Left kidney (tissue), 2 donors: ENCODE measurements around the gene AXL. TPM values are rescaled to one million over a fixed set of nuclear protein-coding genes. Genes with fewer than 3 reads are reported as not detected.
A peak's percentile ranks its signal among the peaks of the same experiment; 100 is the strongest.
"Not testable (repeated sequence)": the region's sequence is repeated elsewhere in the genome, so short reads cannot be mapped to it uniquely, and the experiment has no call there.

Experiments
- DNase-seq: peaks from one replicate; pipeline ENCODE4 v3.0.0-alpha.2; 2013
- polyA plus RNA-seq: library from polyadenylated mRNA; unstranded; fragments of 120-200 nt; gene quantifications from one replicate; pipeline ENCODE4 v1.2.1, GENCODE V29; 2013; ENCODE audit not compliant: insufficient read length

AXL gene
- polyA plus RNA-seq, 1 donor, result 35.4 TPM

GRCh38 chr19:41205995-41206394 lies 13.0 kb upstream of the AXL start:
- DNase-seq, result no peak

- no peak for DNase-seq
These were observed 12.6 kb upstream of the AXL start for GRCh38 chr19:41206456-41206855.

GRCh38 chr19:41206926-41207750 lies 11.9 kb upstream of the AXL start:
- no peak for DNase-seq

- DNase-seq, result no peak
These were observed 4.9 kb upstream of the AXL start for GRCh38 chr19:41214161-41214560.

- DNase-seq, result no peak
These were observed 1.3 kb upstream of the AXL start for GRCh38 chr19:41217741-41218140.

GRCh38 chr19:41218249-41218614 lies 791 bp upstream of the AXL start:
- no peak for DNase-seq

- no peak for DNase-seq
These were observed 1.0 kb downstream of the AXL start for GRCh38 chr19:41219924-41220567.

- DNase-seq, result no peak
These were observed 1.8 kb downstream of the AXL start for GRCh38 chr19:41220811-41221210.

GRCh38 chr19:41221514-41222205 lies 2.6 kb downstream of the AXL start:
- DNase-seq, result no peak

- DNase-seq, result no peak
These were observed 3.2 kb downstream of the AXL start for GRCh38 chr19:41222240-41222639.

- no peak for DNase-seq
These were observed 4.6 kb downstream of the AXL start for GRCh38 chr19:41223431-41224234.

- DNase-seq, result no peak
These were observed 5.6 kb downstream of the AXL start for GRCh38 chr19:41224632-41225031.

GRCh38 chr19:41225238-41226052 lies 6.4 kb downstream of the AXL start:
- peak; percentile 61 for DNase-seq

- peak; percentile 62 for DNase-seq
These were observed 7.2 kb downstream of the AXL start for GRCh38 chr19:41226053-41226873.

GRCh38 chr19:41226874-41227390 lies 7.9 kb downstream of the AXL start:
- DNase-seq, result no peak

- DNase-seq, result no peak
These were observed 9.5 kb downstream of the AXL start for GRCh38 chr19:41228486-41228885.

GRCh38 chr19:41229338-41229737 lies 10.3 kb downstream of the AXL start:
- DNase-seq, result not testable (repeated sequence)

GRCh38 chr19:41230067-41230857 lies 11.2 kb downstream of the AXL start:
- DNase-seq, result no peak

- DNase-seq, result no peak
These were observed 13.7 kb downstream of the AXL start for GRCh38 chr19:41232686-41233085.
